IMR-90 (cell line): ENCODE data around the gene DHX9. TPM values are rescaled to one million over a fixed set of nuclear protein-coding genes. Genes with fewer than 3 reads are reported as not detected.

Experiments
- ATAC-seq: fragments of 200-7000 bp; cut with Tn5 transposase; 2 replicates; pipeline ENCODE4 v1.9.1; 2020; ENCODE audit warnings: low read depth, mild to moderate bottlenecking, moderate library complexity
- BruUV-seq: library from RNA; stranded (reverse); fragments of 400-500 nt; replicated peaks from 2 replicates; lab custom pipeline; 2021; lab: Mats Ljungman, UMichigan
- CTCF ChIA-PET: fragments of 300-600 bp; formaldehyde crosslinking; extraction: SDS; loops from one replicate; lab custom pipeline; 2021; ENCODE audit warnings: antibody characterized with exemption; lab: Yijun Ruan, JAX
- POLR2A ChIA-PET: fragments of 300-600 bp; sonication (Branson Sonifier 250); formaldehyde crosslinking; loops from one replicate; lab custom pipeline; 2022; ENCODE audit warnings: antibody characterized with exemption; ENCODE audit not compliant: unreplicated experiment; lab: Charles Lee
- DNase-seq: peaks from one replicate; pipeline ENCODE4 v3.0.0; 2013
- H2AFZ ChIP-seq: replicated peaks from 2 replicates; pipeline ENCODE3; 2013; ENCODE audit warnings: low read length, mild to moderate bottlenecking; ENCODE audit not compliant: poor library complexity
- H2AK5ac ChIP-seq: 2 replicates; pipeline ENCODE4 v1.6.1; 2013; ENCODE audit warnings: low read depth, low read length, inconsistent platforms
- H2AK9ac ChIP-seq: replicated peaks from 2 replicates; pipeline ENCODE3; 2013; ENCODE audit warnings: mild to moderate bottlenecking, low read depth, low read length, moderate library complexity; ENCODE audit not compliant: poor library complexity
- H2BK120ac ChIP-seq: 2 replicates; pipeline ENCODE4 v1.6.1; 2013; ENCODE audit warnings: low read depth, low read length, inconsistent platforms
- H2BK15ac ChIP-seq: 3 replicates; pipeline ENCODE4 v1.6.1; 2013; ENCODE audit warnings: low read depth, low read length, inconsistent platforms
- H2BK20ac ChIP-seq: 2 replicates; pipeline ENCODE4 v1.6.1; 2013; ENCODE audit warnings: low read depth, mild to moderate bottlenecking, inconsistent platforms, low read length, moderate library complexity
- H2BK5ac ChIP-seq: 2 replicates; pipeline ENCODE4 v1.6.1; 2013; ENCODE audit warnings: mild to moderate bottlenecking, low read depth, low read length, inconsistent platforms; ENCODE audit not compliant: poor library complexity, severe bottlenecking
- H3K14ac ChIP-seq: replicated peaks from 2 replicates; pipeline ENCODE4 v1.6.1; 2013; ENCODE audit warnings: low read depth, low read length, inconsistent platforms
- H3K18ac ChIP-seq: 2 replicates; pipeline ENCODE4 v1.6.1; 2013; ENCODE audit warnings: low read depth, low read length, control low read depth
- H3K23ac ChIP-seq: 2 replicates; pipeline ENCODE4 v1.6.1; 2013; ENCODE audit warnings: low read depth, low read length, inconsistent platforms
- H3K27ac ChIP-seq: 2 replicates; pipeline ENCODE4 v1.5.1; 2013; ENCODE audit warnings: mild to moderate bottlenecking, control low read depth, low read length; ENCODE audit not compliant: insufficient read depth
- H3K27me3 ChIP-seq: 2 replicates; pipeline ENCODE4 v1.6.1; 2013; ENCODE audit warnings: low read length; ENCODE audit not compliant: control insufficient read depth, insufficient read depth
- H3K36me3 ChIP-seq: 2 replicates; pipeline ENCODE4 v1.6.1; 2013; ENCODE audit warnings: low read length, mixed read lengths; ENCODE audit not compliant: control insufficient read depth, insufficient read depth
- H3K4ac ChIP-seq: 2 replicates; pipeline ENCODE4 v1.6.1; 2013; ENCODE audit warnings: low read depth, low read length, inconsistent platforms
- H3K4me1 ChIP-seq: 2 replicates; pipeline ENCODE4 v1.6.1; 2013; ENCODE audit warnings: low read length, mixed read lengths; ENCODE audit not compliant: control insufficient read depth, insufficient read depth
- H3K4me2 ChIP-seq: 2 replicates; pipeline ENCODE4 v1.6.1; 2013; ENCODE audit warnings: low read depth, mild to moderate bottlenecking, control low read depth, low read length, moderate library complexity
- H3K4me3 ChIP-seq: 2 replicates; pipeline ENCODE4 v1.5.1; 2013; ENCODE audit warnings: low read depth, mild to moderate bottlenecking, control low read depth, low read length, moderate library complexity; ENCODE audit not compliant: insufficient read depth
- H3K56ac ChIP-seq: 2 replicates; pipeline ENCODE4 v1.6.1; 2013; ENCODE audit warnings: low read length, inconsistent platforms; ENCODE audit not compliant: insufficient read depth; ENCODE audit errors: extremely low read depth
- H3K79me1 ChIP-seq, 2 experiments: 2 replicates each; pipeline ENCODE4 v1.6.1; 2013; ENCODE audit warnings: low read length in 2 of 2, inconsistent platforms in 1 of 2, low read depth in 1 of 2
- H3K9ac ChIP-seq: 2 replicates; pipeline ENCODE4 v1.6.1; 2013; ENCODE audit warnings: low read depth, low read length, control low read depth
- H3K9me1 ChIP-seq: 2 replicates; pipeline ENCODE4 v1.6.1; 2013; ENCODE audit warnings: low read length, inconsistent platforms; ENCODE audit not compliant: insufficient read depth
- H3K9me3 ChIP-seq: 2 replicates; pipeline ENCODE4 v1.6.1; 2013; ENCODE audit warnings: low read length; ENCODE audit not compliant: control insufficient read depth, insufficient read depth
- H4K20me1 ChIP-seq: 2 replicates; pipeline ENCODE4 v1.6.1; 2013; ENCODE audit warnings: low read length, inconsistent platforms; ENCODE audit not compliant: insufficient read depth
- H4K5ac ChIP-seq: 2 replicates; pipeline ENCODE4 v1.6.1; 2013; ENCODE audit warnings: mild to moderate bottlenecking, low read depth, low read length, control low read depth
- H4K8ac ChIP-seq, 2 experiments: 2 replicates each; pipeline ENCODE4 v1.6.1; 2013; ENCODE audit warnings: low read depth in 2 of 2, low read length in 2 of 2, control low read depth in 1 of 2, inconsistent platforms in 1 of 2
- H4K91ac ChIP-seq: 2 replicates; pipeline ENCODE4 v1.6.1; 2013; ENCODE audit warnings: low read depth, low read length, inconsistent platforms; ENCODE audit not compliant: insufficient read depth
- CHD1 ChIP-seq: IDR thresholded peaks from 2 replicates; pipeline ENCODE4 v1.6.1; 2012; ENCODE audit warnings: low read depth, low read length, improper control_type of control experiment
- WGBS, 2 experiments: methylation state at CpG; one replicate each; pipeline versions ENCODE4 v1.1.5 to v1.1.7; 2013; ENCODE audit warnings: missing lambda C conversion rate in 2 of 2; ENCODE audit not compliant: insufficient read length in 1 of 2; ENCODE audit errors: extremely low coverage in 2 of 2; 5-methylcytosine and 5-hydroxymethylcytosine counted together
- dilution Hi-C: fragments of 300-500 bp; cut with HindIII; formaldehyde crosslinking; loops from one replicate; pipeline ENCODE4 v1.14.3; 2018; ENCODE audit warnings: low sequenced_read_pairs; ENCODE audit not compliant: unreplicated experiment
- in situ Hi-C: fragments of 300-500 bp; cut with MboI; formaldehyde crosslinking; loops from 3 replicates; pipeline ENCODE4 v1.14.3; 2019; ENCODE audit warnings: low sequenced_read_pairs, inconsistent platforms, mixed read lengths
- intact Hi-C: fragments of 100-400 bp; cut with micrococcal nuclease; formaldehyde crosslinking; loops from 2 replicates; pipeline ENCODE4 v1.10.0; 2022
- polyA plus RNA-seq, 3 experiments: library from polyadenylated mRNA; depleted of rRNA; stranded (reverse); fragments of >200 nt; gene quantifications; 2 replicates each; pipeline ENCODE4 v1.2.3, GENCODE V29; 2012; ENCODE audit warnings: low replicate concordance in 1 of 3
- total RNA-seq: library from RNA; depleted of rRNA; stranded (reverse); fragments of >200 nt; gene quantifications from 2 replicates; pipeline ENCODE4 v1.2.3, GENCODE V29; 2012

Gene DHX9
- total and polyA plus RNA-seq, 2 of the 4 experiments (the other 2 are of a cell fraction): 119 to 211 TPM

GRCh38 chr1:182925661-182926060, 86.5 kb downstream of the DHX9 start:
- Histone ChIP-seq H3K27me3 (peaks cover 4% of the 10 kb centered on the region; the same call in 1 of the 2 replicates), H2BK120ac (no peak overlapping the region), H4K91ac (no peak overlapping the region), H3K4me3 (no peak overlapping the region), H4K5ac (no peak overlapping the region), H3K4me1 (no peaks in the 10 kb centered on the region), H4K20me1 (no peaks in the 10 kb centered on the region), H2AK5ac (no peak overlapping the region), H3K56ac (no peak overlapping the region), H2BK20ac (no peak overlapping the region), H2AK9ac (no peak overlapping the region), H2BK15ac (no peak overlapping the region), H3K36me3 (no peaks in the 10 kb centered on the region), H2BK5ac (no peak overlapping the region), H4K8ac (no peak overlapping the region), H3K23ac (no peak overlapping the region), H3K9ac (no peak overlapping the region), H3K27ac (no peak overlapping the region), H3K9me3 (no peaks in the 10 kb centered on the region), H3K14ac (no peak overlapping the region), H3K4ac (no peak overlapping the region), H3K4me2 (no peak overlapping the region), H3K18ac (no peak overlapping the region), H2AFZ (no peak overlapping the region), H3K9me1 (no peaks in the 10 kb centered on the region), H3K79me1 (no peaks in the 10 kb centered on the region)
- POLR2A ChIA-PET: no interaction called here
- ATAC-seq (no peak), DNase-seq (no peak)
- no peak for TF ChIP-seq CHD1
- intact Hi-C loops: no loop called here
- no TSS peak for BruUV-seq
- in situ Hi-C loops: no loop called here
- no CpG with 5 or more reads among the region's 1 CpG for WGBS, 2 experiments
- dilution Hi-C loops: no loop called here
- CTCF ChIA-PET: no interaction called here
